Eye (tissue), 1 donor: ENCODE results near the gene SMAD5.

Experiments used
- DNase-seq: peaks from one replicate; pipeline ENCODE4 v3.0.0-alpha.2; 2015

The SMAD5 gene

DNA sequence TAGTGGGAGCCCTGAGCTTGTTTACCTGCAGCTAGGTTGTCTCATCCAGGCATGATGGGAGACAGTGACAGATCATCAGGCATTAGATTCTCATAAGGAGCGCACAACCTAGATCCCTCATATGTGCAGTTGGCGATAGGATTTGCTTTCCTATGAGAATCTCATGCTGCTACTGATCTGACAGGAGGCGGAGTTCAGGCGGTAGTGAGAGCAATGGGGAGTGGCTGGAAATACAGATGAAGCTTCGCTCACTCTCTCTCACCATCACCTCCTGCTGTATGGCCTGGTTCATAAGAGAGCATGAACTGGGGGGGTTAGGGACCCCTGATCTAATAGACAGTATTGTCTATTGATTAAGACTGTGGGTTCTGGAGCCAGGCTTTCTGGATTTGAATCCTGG is 24.9 kb downstream of the SMAD5 start:
- DNase-seq, result no peak

DNA sequence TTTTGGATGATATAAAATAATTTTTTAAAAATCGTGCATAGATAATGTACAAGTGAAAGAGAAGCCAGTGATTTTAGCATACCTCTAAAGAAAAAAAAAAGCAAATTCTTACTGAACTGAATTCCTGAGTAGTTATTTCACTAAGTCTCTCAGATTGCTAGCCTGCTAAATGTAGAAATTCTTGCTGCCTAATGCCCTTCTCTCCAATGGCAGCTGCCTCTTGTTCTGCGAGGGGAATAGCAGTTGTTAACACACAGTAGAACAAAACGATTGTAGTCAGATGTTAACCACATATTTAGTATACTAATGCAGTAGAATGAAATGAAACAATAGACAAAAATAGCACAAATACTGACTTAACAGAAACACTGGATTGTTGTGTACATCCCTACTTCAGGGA is 26.8 kb downstream of the SMAD5 start:
- DNase-seq, result no peak

DNA sequence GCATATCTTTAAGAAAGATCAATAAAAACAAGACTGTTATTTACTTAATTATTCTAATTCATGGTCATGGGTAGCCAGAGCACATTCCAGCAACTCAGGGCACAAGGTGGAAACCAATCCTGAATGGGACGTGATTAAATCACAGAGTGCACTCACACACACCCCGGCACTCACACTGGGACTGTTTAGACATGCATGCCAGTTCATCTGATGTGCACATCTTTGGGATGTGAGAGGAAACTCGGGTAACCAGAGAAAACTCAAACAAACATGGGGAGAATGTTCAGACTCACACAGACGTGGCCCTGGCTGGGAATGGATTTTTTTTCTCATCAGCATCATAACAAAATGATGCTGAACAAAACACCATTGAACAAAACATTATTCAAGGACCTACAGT is 29.4 kb downstream of the SMAD5 start:
- DNase-seq, result no peak

DNA sequence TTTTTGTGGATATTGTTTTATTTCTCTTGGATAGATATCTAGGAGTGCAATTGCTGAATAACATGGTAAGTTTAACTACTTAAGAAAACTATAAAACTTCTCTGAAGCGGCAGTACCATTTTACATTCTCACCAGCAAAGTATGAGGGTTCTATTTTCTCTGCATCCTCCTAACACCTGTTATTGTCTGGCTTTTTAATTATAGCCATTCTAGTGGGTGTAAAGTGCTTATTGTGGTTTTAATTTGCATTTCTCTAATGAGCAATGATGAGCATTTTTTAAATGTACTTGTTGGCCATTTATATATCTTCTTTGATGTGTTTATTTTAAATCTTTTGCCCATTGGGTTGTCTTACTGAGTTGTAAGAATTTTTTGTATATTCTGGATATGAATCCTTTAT is 31.6 kb downstream of the SMAD5 start:
- no peak for DNase-seq

DNA sequence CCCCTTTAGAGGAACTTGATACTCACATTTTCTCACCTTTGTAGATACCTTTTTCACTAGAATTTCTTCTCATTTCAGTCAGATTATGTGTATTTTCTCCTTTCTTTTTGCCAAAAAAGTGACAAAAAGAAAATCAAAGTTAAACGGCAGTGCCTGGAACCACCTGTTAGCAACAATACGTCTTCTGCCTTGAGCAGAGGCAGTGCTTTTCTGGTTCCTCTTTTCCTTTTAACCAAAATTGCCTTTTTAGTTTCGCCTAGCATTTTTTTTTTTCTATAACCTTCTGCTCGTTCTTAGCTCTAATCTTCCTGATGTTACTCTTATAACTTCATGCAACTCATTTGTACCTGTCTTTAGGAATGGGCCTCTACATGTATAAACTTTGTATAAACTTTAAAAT is 34.3 kb downstream of the SMAD5 start:
- no peak for DNase-seq

DNA sequence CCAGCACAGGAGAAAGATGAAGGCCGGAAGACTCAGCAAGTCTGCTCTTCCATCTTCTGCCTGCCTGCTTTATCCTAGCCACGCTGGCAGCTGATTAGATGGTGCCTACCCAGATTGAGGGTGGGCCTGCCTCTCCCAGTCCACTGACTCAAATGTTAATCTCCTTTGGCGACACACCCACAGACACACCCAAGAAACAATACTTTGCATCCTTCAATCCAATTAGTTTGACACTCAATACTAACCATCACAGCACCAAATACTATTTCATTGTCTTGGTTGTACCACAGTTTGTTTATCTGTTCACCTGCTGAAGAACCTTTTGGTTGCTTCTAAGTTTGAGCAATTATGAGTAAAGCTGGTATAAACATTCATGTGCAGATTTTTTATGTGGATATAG is 36.6 kb downstream of the SMAD5 start:
- DNase-seq, result no peak

DNA sequence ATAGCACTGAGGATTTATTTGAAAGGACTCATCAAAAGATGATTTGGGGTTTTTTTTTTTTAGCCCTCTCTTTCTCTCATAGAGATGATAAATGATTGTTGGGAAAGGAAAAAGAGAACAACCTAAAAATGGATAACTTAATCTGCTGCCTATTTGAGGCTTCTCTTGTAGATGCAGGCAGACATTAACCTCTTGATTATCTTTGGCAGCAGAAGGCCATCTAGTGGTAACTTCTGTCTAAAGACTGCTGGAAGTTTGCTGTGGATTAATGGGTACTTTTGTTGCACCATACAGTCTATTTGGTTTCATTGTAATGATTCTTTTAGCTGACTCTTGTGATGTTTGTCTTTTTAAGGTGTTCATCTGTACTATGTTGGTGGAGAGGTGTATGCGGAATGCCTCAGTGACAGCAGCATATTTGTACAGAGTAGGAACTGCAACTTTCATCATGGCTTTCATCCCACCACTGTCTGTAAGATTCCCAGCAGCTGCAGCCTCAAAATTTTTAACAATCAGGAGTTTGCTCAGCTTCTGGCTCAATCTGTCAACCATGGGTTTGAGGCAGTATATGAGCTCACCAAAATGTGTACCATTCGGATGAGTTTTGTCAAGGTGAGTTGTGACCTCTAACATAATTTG is 41.5 kb downstream of the SMAD5 start:
- DNase-seq, result peak; percentile 63

DNA sequence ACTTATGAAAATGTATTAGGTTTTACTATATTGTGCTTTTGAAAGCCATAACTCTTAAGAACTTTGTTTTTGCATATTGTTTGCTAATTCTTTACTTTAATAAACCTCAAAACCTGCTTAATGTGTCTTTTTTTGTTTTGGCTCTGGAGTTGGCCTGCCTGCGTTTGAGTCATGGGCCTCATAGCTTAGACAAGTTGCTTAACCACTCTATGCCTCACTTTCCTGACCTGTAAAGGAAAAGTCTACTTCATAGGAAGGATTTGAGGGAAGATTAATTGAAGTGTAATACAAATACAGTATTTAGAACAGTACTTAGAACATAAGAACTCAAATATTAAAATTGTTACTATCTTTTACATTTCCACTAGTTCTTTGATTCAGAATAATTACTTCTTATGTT is 50.0 kb downstream of the SMAD5 start:
- DNase-seq, result no peak

DNA sequence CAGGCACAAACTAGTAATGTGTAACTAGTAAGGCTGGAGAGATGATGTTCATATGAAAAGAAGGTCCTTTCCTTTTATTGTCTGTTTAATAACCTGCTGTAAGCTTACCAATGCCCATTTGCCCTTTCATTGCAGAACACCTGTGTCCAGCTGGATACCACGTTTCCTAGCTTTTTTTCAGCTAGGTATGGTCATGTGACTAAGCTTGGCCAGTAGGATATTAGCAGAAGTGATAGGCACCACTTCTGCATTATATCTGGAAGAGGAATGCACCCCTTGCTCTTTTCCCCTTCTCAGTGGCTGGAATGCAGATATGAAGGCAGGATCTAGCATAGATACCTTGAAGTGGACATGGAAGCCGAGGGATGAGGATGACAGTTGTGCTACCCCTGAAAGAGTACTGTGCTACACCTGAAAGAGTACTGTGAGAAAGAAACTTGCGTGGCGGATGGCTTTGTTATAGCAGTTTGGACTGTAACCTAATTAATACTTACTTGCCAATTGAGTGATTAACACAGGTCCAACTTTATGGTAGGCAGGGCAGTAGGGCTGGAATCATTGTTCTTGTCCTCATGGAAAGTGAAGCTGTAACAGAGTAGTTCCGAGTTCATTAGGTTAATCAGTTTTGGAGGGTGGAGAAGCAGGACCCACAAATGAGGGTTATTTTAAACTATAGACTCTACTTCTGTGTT is 53.5 kb downstream of the SMAD5 start:
- no peak for DNase-seq

DNA sequence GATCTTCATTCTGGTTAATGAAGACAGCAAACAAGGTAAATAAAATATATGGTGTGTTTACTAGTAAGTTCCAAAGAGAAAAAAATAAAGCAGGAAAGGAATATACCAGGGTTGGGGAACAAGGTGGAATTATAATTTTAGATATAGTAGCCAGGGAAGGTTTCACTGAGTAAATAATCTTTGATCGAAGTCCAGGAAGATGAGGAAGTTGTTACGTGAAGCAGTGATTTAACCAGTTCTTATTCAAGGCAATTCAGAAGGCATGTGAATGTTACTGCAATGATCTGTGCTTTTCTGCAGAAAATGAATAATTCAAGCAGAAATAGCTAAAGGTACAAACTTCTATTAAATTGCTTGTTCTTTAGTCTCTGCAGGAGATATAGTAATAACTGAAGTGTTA is 54.2 kb downstream of the SMAD5 start:
- no peak for DNase-seq

DNA sequence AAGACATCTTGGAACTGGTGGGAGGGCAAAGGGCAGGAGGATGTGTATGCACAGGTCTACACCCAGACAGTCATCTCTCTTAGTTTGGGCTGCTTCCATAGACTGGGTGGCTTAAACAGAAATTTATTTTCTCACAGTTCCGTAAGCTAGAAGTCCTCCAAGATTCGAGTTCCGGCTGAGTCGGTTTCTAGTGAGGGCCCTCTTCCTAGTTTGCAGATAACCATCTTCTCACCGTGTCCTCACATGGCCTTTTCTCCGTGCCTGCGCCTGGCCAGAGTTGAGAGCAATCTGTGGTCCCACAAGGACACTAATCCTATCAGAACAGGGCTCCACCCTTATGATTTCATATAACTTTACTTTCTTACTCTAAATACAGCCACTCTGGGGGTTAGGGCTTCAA is 56.2 kb downstream of the SMAD5 start:
- DNase-seq, result no peak

DNA sequence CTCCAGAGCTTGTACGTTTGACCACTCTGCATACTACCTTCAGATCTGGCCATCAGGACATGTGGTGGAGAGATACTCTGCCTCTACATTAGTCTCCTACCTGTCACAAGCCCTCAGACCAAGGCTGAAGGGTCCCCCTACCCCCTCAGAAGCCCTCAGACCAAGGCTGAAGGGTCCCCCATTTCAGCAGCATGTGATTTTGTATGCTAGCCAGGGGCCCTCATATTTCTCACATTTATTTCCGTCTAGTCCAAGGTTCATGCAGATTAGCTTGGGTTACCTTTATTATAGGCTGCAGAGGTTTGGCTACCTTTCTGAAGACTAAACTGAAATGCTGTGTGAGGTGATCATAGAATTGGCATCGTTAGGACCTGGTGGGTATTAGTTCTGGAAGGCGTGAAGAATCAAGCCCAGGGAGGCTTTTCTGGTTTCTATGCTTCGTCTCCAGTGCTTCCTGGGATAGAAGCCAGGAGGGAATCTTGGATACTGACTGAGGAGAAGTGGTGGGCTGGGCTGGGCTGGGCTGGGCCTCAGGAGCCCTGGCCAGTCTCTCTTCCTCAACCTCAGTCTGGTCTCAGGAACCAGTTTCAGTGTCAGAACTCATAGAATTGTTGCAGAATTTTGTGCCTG is 57.6 kb downstream of the SMAD5 start:
- DNase-seq, result no peak

DNA sequence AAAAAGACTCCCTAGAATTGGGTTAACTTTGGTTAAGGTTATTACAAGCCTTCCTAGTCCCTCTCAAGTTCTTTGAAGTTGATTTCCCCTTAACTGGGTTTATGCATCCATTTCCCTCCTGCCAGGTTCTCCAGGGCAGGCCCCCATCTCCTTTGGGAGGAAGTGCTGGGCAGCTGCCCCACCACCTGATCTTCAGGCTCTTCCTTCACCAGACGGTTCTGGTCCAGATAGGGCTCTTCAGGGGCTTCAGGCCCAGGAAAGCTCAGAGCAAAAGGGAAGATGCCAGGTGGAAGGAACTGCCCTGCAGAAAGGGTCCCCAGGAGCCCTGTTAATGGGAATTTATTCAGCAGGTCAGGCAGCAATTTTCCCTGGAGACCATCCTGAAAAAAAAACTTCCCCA is 58.3 kb downstream of the SMAD5 start:
- no peak for DNase-seq

DNA sequence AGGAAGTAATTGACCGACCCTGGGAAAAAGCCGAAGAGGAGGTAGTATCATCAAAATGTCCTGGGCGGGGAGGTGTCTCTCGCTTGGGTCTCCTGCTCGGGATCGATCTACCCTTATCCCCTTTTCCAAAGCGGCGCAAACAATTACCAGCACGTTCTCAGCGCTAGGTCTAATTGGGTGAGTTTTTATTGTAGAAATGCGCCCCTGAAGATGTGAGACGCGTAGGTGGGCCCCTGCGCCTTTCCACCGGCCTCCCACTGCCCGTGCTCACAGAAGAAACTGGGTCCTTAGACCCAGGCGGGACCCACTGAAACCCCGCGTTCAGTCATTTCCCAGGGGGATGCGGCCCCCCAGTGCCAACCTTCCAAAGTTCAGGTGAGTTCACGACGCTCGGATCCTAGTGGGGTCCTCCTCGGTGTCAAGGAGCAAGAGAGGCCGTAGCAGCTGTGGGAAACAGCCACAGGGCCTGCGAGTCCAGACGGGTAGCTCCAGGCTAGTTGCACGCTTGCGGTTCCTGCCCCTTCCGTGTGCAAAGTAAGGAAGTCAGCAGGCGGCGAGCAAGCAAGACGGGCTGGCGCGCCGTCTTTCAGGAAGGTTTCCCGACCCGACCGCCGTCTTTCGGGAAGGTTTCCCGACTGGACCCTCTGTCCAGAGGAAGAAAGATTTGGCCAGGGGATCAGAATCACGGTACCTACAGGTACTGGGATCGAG is 58.8 kb downstream of the SMAD5 start:
- peak; percentile 55 for DNase-seq

DNA sequence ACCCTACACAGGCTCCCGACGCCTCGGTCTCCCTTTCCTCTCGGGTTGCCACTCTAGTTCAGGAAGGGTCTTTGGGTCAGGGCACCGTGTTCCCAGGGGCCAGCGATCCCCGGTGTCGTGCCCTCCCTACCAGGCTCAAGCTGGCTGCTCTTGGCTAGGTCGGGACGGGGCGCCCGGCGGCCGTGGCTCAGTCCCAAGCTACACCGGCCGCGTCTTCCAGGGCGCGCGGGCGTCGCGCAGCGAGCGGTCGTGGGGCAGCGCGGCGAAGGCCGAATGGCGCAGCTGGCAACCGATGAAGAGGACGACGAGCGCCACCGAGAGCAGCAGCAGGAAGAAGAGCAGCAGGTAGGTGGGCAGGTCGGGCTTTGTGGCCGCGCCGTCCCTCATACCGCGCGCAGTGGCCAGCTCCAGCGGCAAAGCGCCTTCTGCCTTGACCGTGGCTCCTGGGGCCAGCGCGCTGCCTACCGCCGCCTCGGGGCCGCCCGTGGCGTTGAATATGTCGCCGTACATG is 59.4 kb downstream of the SMAD5 start:
- peak; percentile 42 for DNase-seq

DNA sequence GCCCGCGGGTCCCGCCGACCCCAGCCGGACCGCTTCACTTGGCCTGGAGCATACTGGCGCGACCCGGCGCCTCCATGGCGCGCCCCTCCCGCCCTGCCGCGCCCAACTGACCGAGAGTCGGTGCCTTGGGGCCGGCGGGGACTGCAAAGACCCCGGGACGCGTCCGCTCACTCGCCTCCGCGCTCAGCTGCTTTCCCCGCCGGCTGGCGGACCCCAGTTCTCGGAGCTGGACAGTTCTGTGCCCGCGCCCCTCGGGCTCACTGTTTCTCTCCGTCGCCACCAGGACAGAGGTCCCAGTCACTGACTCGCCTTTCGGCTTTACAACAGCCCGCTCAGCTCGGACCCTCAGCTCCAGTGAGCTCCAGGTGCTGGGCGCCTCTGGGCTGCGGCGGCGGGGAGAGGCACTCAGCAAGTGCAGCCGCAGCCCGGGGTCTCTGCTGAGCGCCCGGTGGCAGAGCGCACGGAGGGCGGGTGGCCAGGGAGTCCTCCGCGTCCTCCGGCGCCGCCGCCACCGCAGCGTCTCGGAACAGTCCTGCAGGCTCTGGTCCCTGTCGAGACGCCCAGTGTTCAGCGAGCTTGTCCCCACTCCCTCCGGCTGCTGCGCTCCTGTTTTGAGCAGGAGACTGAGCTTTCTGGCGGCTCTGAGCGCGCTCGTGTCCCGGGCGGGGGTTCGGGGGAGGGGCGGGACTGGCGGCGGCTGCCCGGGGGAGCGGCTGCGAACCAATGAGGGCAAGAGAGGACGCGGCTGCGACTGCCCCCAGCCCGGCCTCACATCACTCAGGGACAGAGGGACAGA is 60.1 kb downstream of the SMAD5 start, which contains the start of gene SMIM32:
TSS of gene SMIM32 (minus strand) at position 637 of the 796 bp plus-strand sequence. CDS start 638 bp downstream, outside the sequence.
- peak; percentile 83 for DNase-seq

DNA sequence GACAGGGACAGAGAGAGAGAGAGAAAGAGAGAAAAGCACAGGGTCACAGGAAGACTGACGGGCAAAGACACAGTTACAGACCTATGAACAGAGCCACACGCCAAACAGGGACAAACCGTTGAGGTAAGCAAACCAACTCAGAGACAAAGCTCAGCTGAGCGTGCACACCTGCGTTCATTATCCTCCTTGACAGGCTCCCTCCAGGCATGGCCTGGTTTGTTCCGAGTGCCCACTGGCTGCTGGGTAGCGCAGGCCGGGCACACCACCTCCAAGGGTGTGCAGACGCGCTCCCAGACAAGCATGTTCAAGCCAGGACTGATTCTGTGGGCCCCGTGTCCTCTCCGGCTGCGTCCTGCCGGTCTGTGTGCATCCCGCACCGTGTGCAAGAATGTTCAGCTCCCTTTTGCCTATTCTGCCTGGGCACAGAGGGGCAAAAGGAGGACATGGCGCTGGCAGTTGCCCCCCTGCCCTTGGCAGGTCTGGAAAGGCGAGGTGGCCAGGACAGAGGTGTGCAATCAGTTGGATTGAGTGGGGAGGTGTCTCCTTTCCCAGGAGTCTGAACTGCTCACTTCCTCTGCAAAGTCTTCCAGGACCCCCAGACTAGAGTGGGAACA is 60.8 kb downstream of the SMAD5 start:
- no peak for DNase-seq

DNA sequence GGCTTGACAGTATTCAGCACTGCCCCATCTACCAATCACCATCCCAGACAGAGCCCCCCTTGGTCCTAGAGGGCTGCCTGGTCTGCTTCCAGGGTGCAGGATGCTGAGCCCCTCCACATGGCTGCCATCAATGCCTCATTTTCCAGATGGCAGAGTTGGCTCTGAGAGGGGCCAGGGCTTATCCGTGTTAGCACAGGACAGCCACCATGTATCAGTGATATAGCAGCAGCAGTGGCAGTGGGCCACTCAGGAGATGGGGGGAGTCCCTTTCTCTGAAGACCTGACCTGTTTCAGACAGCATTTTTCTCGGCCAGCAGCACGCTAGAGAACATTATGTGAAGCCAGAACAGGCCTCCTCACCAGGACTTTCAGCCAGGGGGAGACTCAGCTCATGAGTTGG is 61.9 kb downstream of the SMAD5 start:
- no peak for DNase-seq

DNA sequence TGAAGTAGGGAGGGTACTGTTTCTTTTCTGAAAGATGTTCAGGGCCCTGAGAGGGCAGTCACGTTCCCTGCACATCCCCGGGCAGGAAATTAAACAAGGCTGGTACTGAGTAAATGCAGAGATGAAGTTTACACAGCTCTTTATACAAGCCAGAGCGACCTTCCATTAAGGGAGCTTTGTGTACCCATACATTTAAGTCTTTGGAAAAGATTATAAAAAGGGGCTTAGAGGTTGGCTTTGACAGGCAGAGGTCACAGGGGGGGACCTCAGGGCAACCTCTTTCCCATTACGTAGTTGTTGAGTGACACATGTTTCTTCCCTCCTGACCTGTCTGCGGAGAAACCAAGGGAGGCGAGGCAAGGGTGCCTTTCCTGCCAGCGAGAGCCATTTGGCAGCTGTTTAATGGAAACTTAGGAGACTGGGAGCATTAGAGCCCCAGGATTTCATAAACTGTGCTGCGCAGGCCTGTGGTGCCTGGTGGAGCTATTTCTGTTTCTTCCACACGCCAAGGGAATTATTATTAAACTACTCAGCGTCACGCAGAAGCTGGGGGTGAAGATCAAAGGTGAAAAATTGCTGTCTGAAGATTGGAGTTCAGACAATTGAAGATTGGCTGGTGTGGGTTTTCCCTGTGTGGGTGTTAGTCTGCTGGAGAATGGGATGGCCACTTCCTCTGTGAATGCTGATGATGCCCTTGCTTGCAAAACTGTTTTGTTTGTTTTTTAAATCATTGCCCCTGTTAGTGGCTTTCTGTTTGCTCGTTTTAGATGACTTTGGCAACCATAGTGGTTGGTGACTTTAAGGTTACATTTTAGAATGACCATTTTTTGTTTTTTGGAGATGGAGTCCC is 63.6 kb downstream of the SMAD5 start:
- DNase-seq, result peak; percentile 8

DNA sequence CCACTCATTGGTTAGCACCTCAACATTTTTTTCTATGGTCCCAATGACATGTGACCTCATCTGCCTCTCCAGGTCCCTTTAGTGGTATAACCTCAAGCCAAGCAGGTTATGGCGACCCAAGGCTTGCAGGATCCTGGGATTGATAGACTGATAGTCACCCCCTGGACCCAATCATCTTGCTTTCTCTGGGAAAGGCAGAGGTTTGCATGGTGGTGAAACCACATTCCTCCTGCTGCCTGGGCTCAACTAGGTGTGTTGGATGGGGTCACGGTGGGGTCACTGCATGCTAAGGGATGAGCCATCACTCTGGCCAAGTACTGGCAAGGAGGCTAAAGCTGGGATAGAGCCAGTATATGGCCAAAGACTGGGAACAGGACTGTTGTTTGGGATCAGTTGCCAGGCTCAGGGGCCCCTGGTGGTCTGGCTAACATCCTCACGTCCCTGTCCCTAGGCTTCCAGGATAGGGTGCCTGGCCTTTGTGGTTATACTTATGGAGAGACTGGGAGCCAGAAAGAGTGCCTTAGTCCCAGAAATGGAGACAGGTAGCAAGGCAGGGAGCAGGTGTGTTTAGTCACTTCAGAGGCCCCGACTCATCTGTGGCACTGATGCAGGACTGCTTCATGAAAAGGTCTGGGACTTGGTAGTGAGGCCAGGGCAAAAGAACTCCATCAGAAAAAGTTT is 65.0 kb downstream of the SMAD5 start:
- DNase-seq, result no peak

DNA sequence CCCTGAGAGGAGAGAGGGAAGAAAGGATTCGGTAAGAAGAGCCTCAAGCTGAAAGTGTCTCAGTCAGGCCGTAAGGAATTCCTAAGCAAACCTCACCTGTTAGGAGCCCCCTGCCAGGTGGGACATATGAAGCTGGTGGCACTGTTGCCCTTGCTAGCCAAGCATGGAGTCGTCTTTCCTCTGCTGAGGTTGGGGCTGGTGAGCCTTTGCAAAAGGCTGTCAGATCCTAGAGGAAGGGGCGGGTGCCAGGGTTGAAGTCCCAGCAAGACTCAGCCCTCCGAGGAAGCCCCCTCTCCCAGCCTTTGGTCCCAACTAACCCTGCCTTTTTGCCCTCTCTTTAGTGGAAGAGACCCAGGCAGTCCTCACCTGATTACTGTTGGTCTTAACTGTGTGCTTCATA is 65.8 kb downstream of the SMAD5 start:
- no peak for DNase-seq
